IMR-90 (cell line): ENCODE data around the gene DNAH8. TPM values are rescaled to one million over a fixed set of nuclear protein-coding genes. Genes with fewer than 3 reads are reported as not detected.

Experiments used
- ATAC-seq: fragments of 200-7000 bp; cut with Tn5 transposase; 2 replicates; pipeline ENCODE4 v1.9.1; 2020; ENCODE audit warnings: low read depth, mild to moderate bottlenecking, moderate library complexity
- BruUV-seq: library from RNA; stranded (reverse); fragments of 400-500 nt; replicated peaks from 2 replicates; lab custom pipeline; 2021; lab: Mats Ljungman, UMichigan
- CTCF ChIA-PET: fragments of 300-600 bp; formaldehyde crosslinking; extraction: SDS; loops from one replicate; lab custom pipeline; 2021; ENCODE audit warnings: antibody characterized with exemption; lab: Yijun Ruan, JAX
- POLR2A ChIA-PET: fragments of 300-600 bp; sonication (Branson Sonifier 250); formaldehyde crosslinking; loops from one replicate; lab custom pipeline; 2022; ENCODE audit warnings: antibody characterized with exemption; ENCODE audit not compliant: unreplicated experiment; lab: Charles Lee
- DNase-seq: peaks from one replicate; pipeline ENCODE4 v3.0.0; 2013
- H2AFZ ChIP-seq: replicated peaks from 2 replicates; pipeline ENCODE3; 2013; ENCODE audit warnings: low read length, mild to moderate bottlenecking; ENCODE audit not compliant: poor library complexity
- H2AK5ac ChIP-seq: 2 replicates; pipeline ENCODE4 v1.6.1; 2013; ENCODE audit warnings: low read depth, low read length, inconsistent platforms
- H2AK9ac ChIP-seq: replicated peaks from 2 replicates; pipeline ENCODE3; 2013; ENCODE audit warnings: mild to moderate bottlenecking, low read depth, low read length, moderate library complexity; ENCODE audit not compliant: poor library complexity
- H2BK120ac ChIP-seq: 2 replicates; pipeline ENCODE4 v1.6.1; 2013; ENCODE audit warnings: low read depth, low read length, inconsistent platforms
- H2BK15ac ChIP-seq: 3 replicates; pipeline ENCODE4 v1.6.1; 2013; ENCODE audit warnings: low read depth, low read length, inconsistent platforms
- H2BK20ac ChIP-seq: 2 replicates; pipeline ENCODE4 v1.6.1; 2013; ENCODE audit warnings: low read depth, mild to moderate bottlenecking, inconsistent platforms, low read length, moderate library complexity
- H2BK5ac ChIP-seq: 2 replicates; pipeline ENCODE4 v1.6.1; 2013; ENCODE audit warnings: mild to moderate bottlenecking, low read depth, low read length, inconsistent platforms; ENCODE audit not compliant: poor library complexity, severe bottlenecking
- H3K14ac ChIP-seq: replicated peaks from 2 replicates; pipeline ENCODE4 v1.6.1; 2013; ENCODE audit warnings: low read depth, low read length, inconsistent platforms
- H3K18ac ChIP-seq: 2 replicates; pipeline ENCODE4 v1.6.1; 2013; ENCODE audit warnings: low read depth, low read length, control low read depth
- H3K23ac ChIP-seq: 2 replicates; pipeline ENCODE4 v1.6.1; 2013; ENCODE audit warnings: low read depth, low read length, inconsistent platforms
- H3K27ac ChIP-seq: 2 replicates; pipeline ENCODE4 v1.5.1; 2013; ENCODE audit warnings: mild to moderate bottlenecking, control low read depth, low read length; ENCODE audit not compliant: insufficient read depth
- H3K27me3 ChIP-seq: 2 replicates; pipeline ENCODE4 v1.6.1; 2013; ENCODE audit warnings: low read length; ENCODE audit not compliant: control insufficient read depth, insufficient read depth
- H3K36me3 ChIP-seq: 2 replicates; pipeline ENCODE4 v1.6.1; 2013; ENCODE audit warnings: low read length, mixed read lengths; ENCODE audit not compliant: control insufficient read depth, insufficient read depth
- H3K4ac ChIP-seq: 2 replicates; pipeline ENCODE4 v1.6.1; 2013; ENCODE audit warnings: low read depth, low read length, inconsistent platforms
- H3K4me1 ChIP-seq: 2 replicates; pipeline ENCODE4 v1.6.1; 2013; ENCODE audit warnings: low read length, mixed read lengths; ENCODE audit not compliant: control insufficient read depth, insufficient read depth
- H3K4me2 ChIP-seq: 2 replicates; pipeline ENCODE4 v1.6.1; 2013; ENCODE audit warnings: low read depth, mild to moderate bottlenecking, control low read depth, low read length, moderate library complexity
- H3K4me3 ChIP-seq: 2 replicates; pipeline ENCODE4 v1.5.1; 2013; ENCODE audit warnings: low read depth, mild to moderate bottlenecking, control low read depth, low read length, moderate library complexity; ENCODE audit not compliant: insufficient read depth
- H3K56ac ChIP-seq: 2 replicates; pipeline ENCODE4 v1.6.1; 2013; ENCODE audit warnings: low read length, inconsistent platforms; ENCODE audit not compliant: insufficient read depth; ENCODE audit errors: extremely low read depth
- H3K79me1 ChIP-seq, 2 experiments: 2 replicates each; pipeline ENCODE4 v1.6.1; 2013; ENCODE audit warnings: low read length in 2 of 2, inconsistent platforms in 1 of 2, low read depth in 1 of 2
- H3K9ac ChIP-seq: 2 replicates; pipeline ENCODE4 v1.6.1; 2013; ENCODE audit warnings: low read depth, low read length, control low read depth
- H3K9me1 ChIP-seq: 2 replicates; pipeline ENCODE4 v1.6.1; 2013; ENCODE audit warnings: low read length, inconsistent platforms; ENCODE audit not compliant: insufficient read depth
- H3K9me3 ChIP-seq: 2 replicates; pipeline ENCODE4 v1.6.1; 2013; ENCODE audit warnings: low read length; ENCODE audit not compliant: control insufficient read depth, insufficient read depth
- H4K20me1 ChIP-seq: 2 replicates; pipeline ENCODE4 v1.6.1; 2013; ENCODE audit warnings: low read length, inconsistent platforms; ENCODE audit not compliant: insufficient read depth
- H4K5ac ChIP-seq: 2 replicates; pipeline ENCODE4 v1.6.1; 2013; ENCODE audit warnings: mild to moderate bottlenecking, low read depth, low read length, control low read depth
- H4K8ac ChIP-seq, 2 experiments: 2 replicates each; pipeline ENCODE4 v1.6.1; 2013; ENCODE audit warnings: low read depth in 2 of 2, low read length in 2 of 2, control low read depth in 1 of 2, inconsistent platforms in 1 of 2
- H4K91ac ChIP-seq: 2 replicates; pipeline ENCODE4 v1.6.1; 2013; ENCODE audit warnings: low read depth, low read length, inconsistent platforms; ENCODE audit not compliant: insufficient read depth
- BHLHE40 ChIP-seq: fragments of 150-350 bp; IDR thresholded peaks from 2 replicates; pipeline ENCODE4 v1.6.1; 2016; ENCODE audit warnings: mild to moderate bottlenecking, low read depth, low read length
- CEBPB ChIP-seq: IDR thresholded peaks from 2 replicates; pipeline ENCODE4 v1.6.1; 2012; ENCODE audit warnings: low read depth, low read length, improper control_type of control experiment
- CHD1 ChIP-seq: IDR thresholded peaks from 2 replicates; pipeline ENCODE4 v1.6.1; 2012; ENCODE audit warnings: low read depth, low read length, improper control_type of control experiment
- CTCF ChIP-seq: conservative IDR thresholded peaks from 2 replicates; pipeline ENCODE4 v1.5.1; 2012; ENCODE audit warnings: mild to moderate bottlenecking, low read depth, low read length, improper control_type of control experiment
- ELK1 ChIP-seq: fragments of 150-350 bp; IDR thresholded peaks from 2 replicates; pipeline ENCODE4 v1.6.1; 2016; ENCODE audit warnings: low read depth, mild to moderate bottlenecking, low read length, moderate library complexity, borderline replicate concordance
- FOS ChIP-seq: fragments of 150-350 bp; IDR thresholded peaks from 2 replicates; pipeline ENCODE4 v1.6.1; 2016; ENCODE audit warnings: low read depth, low read length
- MAFK ChIP-seq: IDR thresholded peaks from 2 replicates; pipeline ENCODE4 v1.6.1; 2012; ENCODE audit warnings: low read depth, low read length, improper control_type of control experiment
- MAZ ChIP-seq: IDR thresholded peaks from 2 replicates; pipeline ENCODE4 v1.6.1; 2012; ENCODE audit warnings: low read depth, mild to moderate bottlenecking, low read length, improper control_type of control experiment, moderate library complexity, borderline replicate concordance
- MXI1 ChIP-seq: IDR thresholded peaks from 2 replicates; pipeline ENCODE4 v1.6.1; 2012; ENCODE audit warnings: low read depth, mild to moderate bottlenecking, low read length, moderate library complexity, borderline replicate concordance
- NFE2L2 ChIP-seq: fragments of 150-350 bp; IDR thresholded peaks from 2 replicates; pipeline ENCODE4 v1.6.1; 2016; ENCODE audit warnings: low read depth, mild to moderate bottlenecking, low read length
- POLR2A ChIP-seq: IDR thresholded peaks from 2 replicates; pipeline ENCODE4 v1.6.1; 2012; ENCODE audit warnings: mild to moderate bottlenecking, low read depth, low read length
- RAD21 ChIP-seq: IDR thresholded peaks from 2 replicates; pipeline ENCODE4 v1.6.1; 2012; ENCODE audit warnings: low read length, improper control_type of control experiment
- RCOR1 ChIP-seq: IDR thresholded peaks from 2 replicates; pipeline ENCODE4 v1.6.1; 2012; ENCODE audit warnings: mild to moderate bottlenecking, low read length, improper control_type of control experiment; ENCODE audit not compliant: insufficient replicate concordance
- RFX5 ChIP-seq: IDR thresholded peaks from 2 replicates; pipeline ENCODE4 v1.8.0; 2012; ENCODE audit warnings: low read depth, mild to moderate bottlenecking, low read length, moderate library complexity
- SMC3 ChIP-seq: fragments of 150-350 bp; IDR thresholded peaks from 2 replicates; pipeline ENCODE4 v1.6.1; 2016; ENCODE audit warnings: low read depth, mild to moderate bottlenecking, antibody characterized with exemption, low read length, moderate library complexity
- USF2 ChIP-seq: fragments of 150-350 bp; IDR thresholded peaks from 2 replicates; pipeline ENCODE4 v1.6.1; 2017; ENCODE audit warnings: mild to moderate bottlenecking, antibody characterized with exemption, low read length, low read depth
- WGBS, 2 experiments: methylation state at CpG; one replicate each; pipeline versions ENCODE4 v1.1.5 to v1.1.7; 2013; ENCODE audit warnings: missing lambda C conversion rate in 2 of 2; ENCODE audit not compliant: insufficient read length in 1 of 2; ENCODE audit errors: extremely low coverage in 2 of 2; 5-methylcytosine and 5-hydroxymethylcytosine counted together
- dilution Hi-C: fragments of 300-500 bp; cut with HindIII; formaldehyde crosslinking; loops from one replicate; pipeline ENCODE4 v1.14.3; 2018; ENCODE audit warnings: low sequenced_read_pairs; ENCODE audit not compliant: unreplicated experiment
- in situ Hi-C: fragments of 300-500 bp; cut with MboI; formaldehyde crosslinking; loops from 3 replicates; pipeline ENCODE4 v1.14.3; 2019; ENCODE audit warnings: low sequenced_read_pairs, inconsistent platforms, mixed read lengths
- intact Hi-C: fragments of 100-400 bp; cut with micrococcal nuclease; formaldehyde crosslinking; loops from 2 replicates; pipeline ENCODE4 v1.10.0; 2022
- polyA plus RNA-seq, 3 experiments: library from polyadenylated mRNA; depleted of rRNA; stranded (reverse); fragments of >200 nt; gene quantifications; 2 replicates each; pipeline ENCODE4 v1.2.3, GENCODE V29; 2012; ENCODE audit warnings: low replicate concordance in 1 of 3
- total RNA-seq: library from RNA; depleted of rRNA; stranded (reverse); fragments of >200 nt; gene quantifications from 2 replicates; pipeline ENCODE4 v1.2.3, GENCODE V29; 2012

DNAH8 gene
- total and polyA plus RNA-seq, 2 of the 4 experiments (the other 2 are of a cell fraction): not detected

GRCh38 chr6:38776515-38776914 is 61.4 kb downstream of the DNAH8 start:
- Histone ChIP-seq H4K20me1 (no peaks in the 10 kb centered on the region), H3K27ac (no peak overlapping the region), H3K9me1 (no peaks in the 10 kb centered on the region), H2AK9ac (no peak overlapping the region), H3K36me3 (no peaks in the 10 kb centered on the region), H3K23ac (no peak overlapping the region), H3K27me3 (peaks cover 3% of the 10 kb centered on the region; the same call in 1 of the 2 replicates), H3K79me1 (no peaks in the 10 kb centered on the region), H4K8ac (no peak overlapping the region), H2AFZ (no peak overlapping the region), H2BK120ac (no peak overlapping the region), H3K56ac (no peak overlapping the region), H3K9me3 (no peaks in the 10 kb centered on the region), H2AK5ac (no peak overlapping the region), H3K14ac (no peak overlapping the region), H4K5ac (no peak overlapping the region), H4K91ac (no peak overlapping the region), H2BK20ac (no peak overlapping the region), H3K9ac (no peak overlapping the region), H3K18ac (no peak overlapping the region), H3K4me2 (no peak overlapping the region), H2BK5ac (no peak overlapping the region), H3K4ac (no peak overlapping the region), H3K4me3 (no peak overlapping the region), H3K4me1 (no peaks in the 10 kb centered on the region), H2BK15ac (no peak overlapping the region)
- TF ChIP-seq MAZ: no peak
- TF ChIP-seq CHD1: no peak
- TF ChIP-seq CEBPB: no peak
- TF ChIP-seq USF2: no peak
- no peak for TF ChIP-seq RCOR1
- TF ChIP-seq FOS: no peak
- TF ChIP-seq NFE2L2: no peak
- TF ChIP-seq MAFK: no peak
- no peak for TF ChIP-seq ELK1
- no peak for TF ChIP-seq CTCF
- no peak for TF ChIP-seq SMC3
- TF ChIP-seq BHLHE40: no peak
- no peak for TF ChIP-seq RAD21
- no peak for TF ChIP-seq MXI1
- TF ChIP-seq RFX5: no peak
- TF ChIP-seq POLR2A: no peak
- in situ Hi-C loops (no loop called here), dilution Hi-C loops (no loop called here), intact Hi-C loops (no loop called here)
- CTCF ChIA-PET: no interaction called here
- no TSS peak for BruUV-seq
- peak; percentile 48 for ATAC-seq
- WGBS, 2 experiments: no CpG with 5 or more reads among the region's 1 CpG
- peak; percentile 25 for DNase-seq
- POLR2A ChIA-PET: no interaction called here
